Astrocyte of the cerebellum (primary cell): Measurements from ENCODE around the gene TRPV5.

Experiments used
- DNase-seq: peaks from one replicate; pipeline ENCODE4 v3.0.0-alpha.2; 2011; ENCODE audit warnings: low read depth
- H3K4me3 ChIP-seq: 2 replicates; pipeline ENCODE4 v1.5.1; 2011; ENCODE audit warnings: mild to moderate bottlenecking, low read depth, low read length, moderate library complexity
- in situ Hi-C: cut with HindIII; loops from 2 replicates; pipeline ENCODE4 v1.10.0; 2017; ENCODE audit warnings: low sequenced_read_pairs
- TF ChIP-seq, protein P1 (sequence below): IDR thresholded peaks from 2 replicates; pipeline ENCODE4 v1.5.1; 2012; ENCODE audit warnings: low read length, low read depth, moderate library complexity, mild to moderate bottlenecking; ENCODE audit errors: missing control alignments

Gene TRPV5

DNA sequence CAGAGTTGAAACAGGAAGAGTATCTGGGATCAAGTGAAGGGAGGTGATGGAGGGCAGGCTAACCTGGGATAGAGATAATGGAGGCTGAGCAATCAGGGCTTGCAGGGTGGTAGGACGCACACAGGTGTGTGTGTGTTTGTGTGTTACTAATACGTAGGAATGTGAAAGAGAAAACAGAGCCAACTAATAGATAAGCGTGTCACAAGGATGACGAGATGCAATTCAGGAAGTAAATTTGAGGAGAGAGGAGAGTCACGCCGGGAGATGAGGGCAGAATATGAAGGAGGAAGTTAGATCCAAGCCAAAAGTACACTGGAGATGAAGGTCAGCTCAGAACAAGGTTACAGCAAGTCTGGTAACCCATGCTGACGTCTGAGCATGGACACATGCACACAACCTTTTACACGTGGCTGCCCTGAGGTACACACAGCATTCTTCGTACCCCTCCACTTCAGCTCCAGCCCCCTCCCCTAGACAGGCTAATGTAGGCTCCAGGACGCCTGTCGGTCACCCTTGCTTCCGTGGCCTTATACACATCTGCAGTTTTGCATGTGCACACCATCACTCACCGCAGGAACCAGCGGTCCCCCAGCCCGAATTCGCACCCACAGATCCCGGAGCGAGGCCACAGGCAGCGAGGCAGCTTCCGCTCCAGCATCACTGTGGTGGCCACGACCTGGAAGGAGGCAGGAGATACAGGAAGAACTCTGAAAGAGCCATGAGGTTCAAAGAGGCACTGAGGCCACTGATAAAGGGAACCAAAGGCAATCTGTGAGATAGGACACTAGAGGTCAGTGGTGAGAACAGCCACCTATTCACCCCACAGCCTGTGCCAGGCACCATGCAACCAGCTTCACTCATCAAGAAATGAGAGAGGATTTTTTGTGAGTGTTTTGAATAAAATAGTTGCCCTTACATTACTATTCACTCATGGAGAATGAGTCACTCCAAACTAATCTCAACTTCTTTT is 24.3 kb downstream of the TRPV5 start:
- no peak overlapping the region for H3K4me3 ChIP-seq
- TF ChIP-seq, protein P1, sequence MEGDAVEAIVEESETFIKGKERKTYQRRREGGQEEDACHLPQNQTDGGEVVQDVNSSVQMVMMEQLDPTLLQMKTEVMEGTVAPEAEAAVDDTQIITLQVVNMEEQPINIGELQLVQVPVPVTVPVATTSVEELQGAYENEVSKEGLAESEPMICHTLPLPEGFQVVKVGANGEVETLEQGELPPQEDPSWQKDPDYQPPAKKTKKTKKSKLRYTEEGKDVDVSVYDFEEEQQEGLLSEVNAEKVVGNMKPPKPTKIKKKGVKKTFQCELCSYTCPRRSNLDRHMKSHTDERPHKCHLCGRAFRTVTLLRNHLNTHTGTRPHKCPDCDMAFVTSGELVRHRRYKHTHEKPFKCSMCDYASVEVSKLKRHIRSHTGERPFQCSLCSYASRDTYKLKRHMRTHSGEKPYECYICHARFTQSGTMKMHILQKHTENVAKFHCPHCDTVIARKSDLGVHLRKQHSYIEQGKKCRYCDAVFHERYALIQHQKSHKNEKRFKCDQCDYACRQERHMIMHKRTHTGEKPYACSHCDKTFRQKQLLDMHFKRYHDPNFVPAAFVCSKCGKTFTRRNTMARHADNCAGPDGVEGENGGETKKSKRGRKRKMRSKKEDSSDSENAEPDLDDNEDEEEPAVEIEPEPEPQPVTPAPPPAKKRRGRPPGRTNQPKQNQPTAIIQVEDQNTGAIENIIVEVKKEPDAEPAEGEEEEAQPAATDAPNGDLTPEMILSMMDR: no peak
- no peak for DNase-seq
- in situ Hi-C loops: no loop called here

DNA sequence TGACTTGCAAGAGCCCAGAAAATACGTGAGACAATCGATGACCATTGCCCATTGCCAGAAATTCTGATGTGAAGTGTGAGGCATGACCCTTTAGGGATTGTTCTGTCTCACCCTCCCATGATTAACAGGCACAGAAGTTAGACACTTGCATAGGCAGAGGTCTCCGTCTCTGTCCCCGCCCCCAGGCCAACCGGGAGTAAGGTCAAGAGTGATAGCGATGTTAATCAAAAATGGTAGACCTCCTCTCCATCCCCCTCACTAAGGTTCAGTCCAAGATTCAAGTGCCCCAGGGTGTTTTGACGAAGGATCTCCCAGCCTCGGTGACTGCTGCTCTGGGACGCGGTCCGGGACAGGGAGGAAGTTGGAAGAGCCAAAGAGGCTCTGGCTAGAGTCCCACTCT is 25.3 kb downstream of the TRPV5 start:
- no peak for DNase-seq
- in situ Hi-C loops: no loop called here

DNA sequence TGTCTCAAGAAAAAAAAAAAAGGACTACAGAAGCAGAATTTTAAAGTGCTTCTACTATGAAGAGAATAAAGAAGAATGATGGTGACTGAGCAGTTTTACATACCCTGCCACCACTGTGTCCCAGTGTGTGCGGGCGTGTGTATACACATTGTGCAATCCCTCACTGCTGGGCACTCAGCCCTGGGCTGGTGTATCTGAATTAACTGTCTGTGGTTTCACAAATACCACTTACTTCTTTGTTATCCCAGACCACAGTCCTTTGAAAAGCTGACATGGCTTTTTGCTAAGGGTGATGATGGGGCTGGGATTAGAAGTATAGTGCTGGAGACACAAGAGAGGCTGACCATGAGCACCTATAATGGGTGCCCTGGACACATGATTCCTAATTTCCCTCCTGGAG is 26.9 kb downstream of the TRPV5 start:
- in situ Hi-C loops: no loop called here
- TF ChIP-seq, protein P1: no peak
- H3K4me3 ChIP-seq: no peak overlapping the region
- DNase-seq: no peak

More for the DNA sequence above, 25.3 kb downstream of the TRPV5 start:
- TF ChIP-seq, protein P1: no peak
- H3K4me3 ChIP-seq: no peak overlapping the region

DNA sequence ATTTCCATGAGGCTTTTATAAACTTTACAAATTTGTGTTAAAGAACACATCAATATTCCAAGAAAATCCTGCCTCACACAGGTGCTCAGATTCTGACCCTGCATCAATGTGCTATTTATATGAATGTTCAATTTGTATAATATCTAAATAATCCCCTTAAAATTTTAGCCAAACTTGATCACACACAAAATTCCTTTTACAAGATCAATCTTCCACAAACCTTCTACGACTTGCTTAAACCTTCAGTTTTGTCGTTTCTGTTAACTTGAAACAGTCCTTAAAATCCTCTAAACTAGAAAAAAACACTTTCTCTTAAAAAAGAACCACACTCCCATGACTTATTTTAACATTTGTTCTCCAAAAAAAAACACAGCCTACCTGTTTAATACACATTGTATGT is 27.8 kb downstream of the TRPV5 start:
- in situ Hi-C loops: no loop called here
- no peak overlapping the region for H3K4me3 ChIP-seq
- TF ChIP-seq, protein P1: no peak
- no peak for DNase-seq

DNA sequence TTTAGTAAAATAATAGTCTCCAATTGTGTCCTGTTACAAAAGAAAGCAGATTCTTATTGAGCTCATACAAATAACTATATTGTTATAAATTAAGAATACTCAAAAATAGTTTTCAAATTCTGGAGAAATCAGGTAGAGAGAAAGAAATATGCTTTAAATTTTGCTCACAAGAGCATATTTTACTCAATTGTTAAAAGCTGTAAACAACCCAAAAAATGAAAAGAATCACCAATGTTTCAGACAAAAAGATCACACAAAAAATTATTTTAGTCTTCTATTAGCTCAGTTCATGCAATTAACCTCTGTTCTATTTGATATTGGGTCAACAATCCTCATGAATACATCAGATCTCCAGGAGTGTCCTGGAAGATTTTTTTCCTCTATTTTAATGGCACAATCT is 29.4 kb downstream of the TRPV5 start:
- TF ChIP-seq, protein P1: no peak
- in situ Hi-C loops: no loop called here
- no peak overlapping the region for H3K4me3 ChIP-seq
- DNase-seq: no peak

DNA sequence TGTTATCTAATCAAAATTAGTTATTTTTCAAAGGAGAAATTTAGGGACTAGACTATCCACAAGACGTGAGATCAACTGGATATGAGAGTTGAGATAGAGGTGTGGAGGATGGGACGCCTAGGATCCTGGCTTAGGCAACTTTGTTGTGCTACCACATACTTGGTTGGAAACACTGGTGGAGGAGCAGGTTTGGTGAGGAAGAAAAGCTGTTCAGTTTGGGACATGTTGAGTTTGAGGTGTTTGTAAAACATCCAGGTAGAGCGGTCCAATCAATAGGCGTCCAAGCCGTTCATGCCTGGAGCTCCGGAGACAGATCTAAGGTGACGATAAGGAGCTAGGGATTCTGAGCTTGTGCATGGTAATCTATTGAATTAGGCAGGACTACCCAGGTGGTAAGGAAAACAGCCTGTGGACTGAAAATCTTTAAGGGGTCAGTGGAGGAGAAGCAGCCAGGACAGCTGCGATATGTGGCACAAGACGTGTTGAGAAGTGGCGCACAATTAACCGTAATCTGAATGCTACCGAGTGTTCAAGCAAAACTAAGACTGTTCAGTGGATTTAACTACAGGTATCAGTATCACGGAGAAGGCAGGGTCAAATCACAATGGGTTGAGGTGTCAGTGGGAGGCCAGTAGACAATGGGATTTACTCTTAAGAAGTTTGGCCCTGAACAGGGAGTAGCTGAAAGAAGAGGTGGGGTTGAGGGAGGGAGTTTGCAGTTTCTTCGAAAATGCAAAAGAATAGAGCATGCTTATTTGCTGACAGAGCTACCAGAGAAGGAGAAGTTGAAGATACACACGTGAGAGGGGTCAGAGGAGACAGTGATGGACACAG is 31.9 kb downstream of the TRPV5 start:
- H3K4me3 ChIP-seq: no peak overlapping the region
- in situ Hi-C loops: no loop called here
- TF ChIP-seq, protein P1: no peak
- no peak for DNase-seq
